K562 (cell line): Measurements from ENCODE around the gene TCF12. TPM values are rescaled to one million over a fixed set of nuclear protein-coding genes. Genes with fewer than 3 reads are reported as not detected.

Experiments
- ATAC-seq: fragments of 200-7000 bp; cut with Tn5 transposase; 3 replicates; pipeline ENCODE4 v1.9.1; 2020; ENCODE audit warnings: moderate library complexity
- BruUV-seq: library from RNA; stranded (reverse); fragments of 400-500 nt; replicated peaks from 2 replicates; lab custom pipeline; 2021; lab: Mats Ljungman, UMichigan
- CTCF ChIA-PET: fragments of 300-600 bp; formaldehyde crosslinking; extraction: SDS; loops from one replicate; lab custom pipeline; 2021; ENCODE audit warnings: low intra/inter-chr PET ratio; lab: Yijun Ruan, JAX
- POLR2A ChIA-PET: fragments of 300-600, 350-650 bp; sonication (Branson Sonifier 250); formaldehyde crosslinking; extraction: SDS; loops from one replicate; lab custom pipeline; 2021; ENCODE audit warnings: antibody characterized with exemption, inconsistent platforms; lab: Yijun Ruan, JAX
- DNase-seq, 4 experiments: peaks; one replicate each; pipeline versions ENCODE4 v3.0.0 to v3.0.0-alpha.2; 2011 to 2018; ENCODE audit warnings: low spot score in 3 of 4, mixed read lengths in 3 of 4; ENCODE audit errors: extremely low read depth in 1 of 4
- FAIRE-seq: peaks from 2 replicates; lab custom pipeline; 2011; peaks lifted over from hg19 to GRCh38; lab: Jason Lieb, UNC
- H2AFZ ChIP-seq: 2 replicates; pipeline ENCODE4 v1.6.0; 2011; ENCODE audit warnings: low read depth, low read length, control low read depth, inconsistent platforms
- H3K27ac ChIP-seq: fragments of 200-600 bp; 3 replicates; pipeline ENCODE4 v1.8.0; 2011; ENCODE audit warnings: low read depth, mild to moderate bottlenecking, control low read depth, inconsistent platforms, low read length, moderate library complexity, mixed read lengths; ENCODE audit errors: extremely low read depth
- H3K27me3 ChIP-seq, 2 experiments: fragments of 300-600 bp in 1 of 2; 2 replicates in 1 of 2; 3 replicates in 1 of 2; pipeline versions ENCODE4 v1.6.0 to v1.8.0; 2011; ENCODE audit warnings: inconsistent platforms in 2 of 2, low read length in 2 of 2, mild to moderate bottlenecking in 1 of 2, mixed read lengths in 1 of 2, moderate library complexity in 1 of 2; ENCODE audit not compliant: control insufficient read depth in 2 of 2, insufficient read depth in 2 of 2
- H3K36me3 ChIP-seq: fragments of 300-600 bp; 3 replicates; pipeline ENCODE4 v1.8.0; 2011; ENCODE audit warnings: mild to moderate bottlenecking, low read length, inconsistent platforms; ENCODE audit not compliant: control insufficient read depth, insufficient read depth
- H3K4me1 ChIP-seq, 2 experiments: fragments of 200-600 bp in 1 of 2; replicated peaks in 1 of 2; 2 replicates in 1 of 2; 3 replicates in 1 of 2; pipeline versions ENCODE4 v1.5.1 to v1.8.0; 2011; ENCODE audit warnings: inconsistent platforms in 2 of 2, low read length in 2 of 2, mild to moderate bottlenecking in 1 of 2, mixed read lengths in 1 of 2, moderate library complexity in 1 of 2; ENCODE audit not compliant: control insufficient read depth in 2 of 2, insufficient read depth in 2 of 2
- H3K4me2 ChIP-seq: 2 replicates; pipeline ENCODE4 v1.6.1; 2011; ENCODE audit warnings: low read length, control low read depth, inconsistent platforms, mixed read lengths; ENCODE audit not compliant: insufficient read depth
- H3K4me3 ChIP-seq: fragments of 200-600 bp; sonication (generic), shearing (Covaris generic); 2 replicates; pipeline ENCODE4 v1.5.1; 2016; ENCODE audit warnings: control low read depth, inconsistent platforms
- H3K79me2 ChIP-seq: fragments of 200-600 bp; 3 replicates; pipeline ENCODE4 v1.8.0; 2011; ENCODE audit warnings: low read length, inconsistent platforms; ENCODE audit not compliant: control insufficient read depth, insufficient read depth
- H3K9ac ChIP-seq, 2 experiments: 2 replicates each; pipeline versions ENCODE4 v1.6.0 to v1.6.1; 2011; ENCODE audit warnings: low read depth in 2 of 2, low read length in 2 of 2, control low read depth in 1 of 2, inconsistent platforms in 1 of 2, mild to moderate bottlenecking in 1 of 2, mixed read lengths in 1 of 2; ENCODE audit not compliant: insufficient read depth in 1 of 2
- H3K9me1 ChIP-seq: one replicate; pipeline ENCODE4 v1.6.0; 2011; ENCODE audit warnings: inconsistent platforms, mild to moderate bottlenecking, low read length, moderate library complexity; ENCODE audit not compliant: control insufficient read depth, insufficient read depth
- H3K9me3 ChIP-seq: replicated peaks from 2 replicates; pipeline ENCODE4 v1.5.1; 2011; ENCODE audit warnings: low read depth, low read length, inconsistent platforms; ENCODE audit not compliant: control insufficient read depth, insufficient read depth
- H4K20me1 ChIP-seq: replicated peaks from 2 replicates; pipeline ENCODE4 v1.6.1; 2011; ENCODE audit warnings: low read length, inconsistent platforms, mixed read lengths; ENCODE audit not compliant: control insufficient read depth, insufficient read depth
- CC2D1A ChIP-seq: fragments of 450-650 bp; IDR thresholded peaks from 2 replicates; pipeline ENCODE4 v1.6.1; 2017; ENCODE audit warnings: mild to moderate bottlenecking
- FOXJ2 ChIP-seq: fragments of 200-800 bp; sonication (Bioruptor generic); IDR thresholded peaks from 2 replicates; pipeline ENCODE4 v1.6.1; 2016; ENCODE audit warnings: missing genetic modification characterization, missing compliant biosample characterization
- GABPB1 ChIP-seq: sonication (generic); formaldehyde crosslinking; IDR thresholded peaks from 2 replicates; pipeline ENCODE4 v1.8.0; 2022; ENCODE audit warnings: mild to moderate bottlenecking, missing genetic modification reagents
- JUN ChIP-seq, 2 experiments: sonication (generic) in 1 of 2; formaldehyde crosslinking in 1 of 2; IDR thresholded peaks; 2 replicates each; pipeline versions ENCODE4 v1.6.1 to v1.8.0; 2012 to 2022; ENCODE audit warnings: borderline replicate concordance in 2 of 2, mild to moderate bottlenecking in 2 of 2, improper control_type of control experiment in 1 of 2, low read depth in 1 of 2, low read length in 1 of 2, missing genetic modification reagents in 1 of 2
- ZBED1 ChIP-seq: IDR thresholded peaks from 2 replicates; pipeline ENCODE4 v1.6.1; 2014
- ZNF318 ChIP-seq, 2 experiments: fragments of 450-650 bp; IDR thresholded peaks; 2 replicates each; pipeline ENCODE4 v1.6.1; 2016; ENCODE audit warnings: mild to moderate bottlenecking in 2 of 2, borderline replicate concordance in 1 of 2, low read depth in 1 of 2, moderate library complexity in 1 of 2
- ZNF354B ChIP-seq: fragments of 250-450 bp; sonication (Bioruptor Pico); IDR thresholded peaks from 2 replicates; pipeline ENCODE4 v1.4.0; 2020
- ZNF41 ChIP-seq: fragments of 250-450 bp; sonication (Bioruptor Pico); conservative IDR thresholded peaks from 2 replicates; pipeline ENCODE4 v1.4.0; 2020; ENCODE audit warnings: mild to moderate bottlenecking
- ZNF507 ChIP-seq: conservative IDR thresholded peaks from 2 replicates; pipeline ENCODE4 v1.6.1; 2017; ENCODE audit warnings: missing genetic modification characterization, missing compliant biosample characterization
- WGBS: fragments of 100-300 bp; shearing (Covaris generic); methylation state at CpG from one replicate; pipeline ENCODE4 v1.1.6; 2016; ENCODE audit warnings: low coverage, mixed read lengths; ENCODE audit not compliant: insufficient coverage; ENCODE audit errors: missing lambda C conversion rate; 5-methylcytosine and 5-hydroxymethylcytosine counted together
- in situ Hi-C: fragments of 300-500 bp; cut with MboI; formaldehyde crosslinking; loops from 4 replicates; pipeline ENCODE4 v1.15.0; 2018; ENCODE audit warnings: inconsistent platforms, mixed read lengths
- intact Hi-C: fragments of 100-400 bp; cut with micrococcal nuclease; formaldehyde crosslinking; loops from 2 replicates; pipeline ENCODE4 v1.14.2; 2022
- polyA plus RNA-seq, 8 experiments: library from polyadenylated mRNA; depleted of rRNA in 4 of 8; stranded (reverse) in 5 of 8; unstranded in 3 of 8; fragments of >200 nt; fragmentation: Nextera tagmentation in 2 of 8; fragmentation: Illumina TruSeq in 1 of 8; extraction: Ambion mirVana in 2 of 8; extraction: Trizol in 1 of 8; gene quantifications; 2 replicates each; pipeline versions ENCODE4 v1.2.1 to v1.2.3, GENCODE V29; 2011 to 2014; ENCODE audit warnings: inconsistent platforms in 1 of 8, missing spikeins in 1 of 8
- total RNA-seq, 7 experiments: library from RNA; depleted of rRNA in 6 of 7; stranded (reverse); fragments of >200 nt in 6 of 7; fragmentation: Illumina TruSeq in 2 of 7; extraction: Trizol in 2 of 7; gene quantifications; 2 replicates each; pipeline versions ENCODE4 v1.2.1 to v1.2.3, GENCODE V29; 2011 to 2021; ENCODE audit warnings: low replicate concordance in 1 of 7

Gene TCF12
- total and polyA plus RNA-seq, 9 of the 15 experiments (the other 6 are each of a cell fraction or from before 2014, with no cell fraction given) = 10.5 to 132 (median 52.9) TPM

- ATAC-seq (no peak), FAIRE-seq (no peak), DNase-seq (no peak)
- Histone ChIP-seq H3K4me2 (no peak overlapping the region), H3K4me1 (peaks cover 0 to 2% of the 10 kb centered on the region in 2 experiments; a peak in 3 of 5 replicates), H3K9me1 (no peaks in the 10 kb centered on the region), H3K9me3 (no peaks in the 10 kb centered on the region), H3K27me3 (no peaks in the 10 kb centered on the region), H2AFZ (no peak overlapping the region), H3K9ac (no peak overlapping the region), H3K36me3 (no peaks in the 10 kb centered on the region), H4K20me1 (no peaks in the 10 kb centered on the region; the same call in 1 of the 2 replicates), H3K27ac (no peak overlapping the region), H3K79me2 (peaks cover 68% of the 10 kb centered on the region), H3K4me3 (no peak overlapping the region)
- 95% methylated on average over 4 of the region's 5 CpGs for WGBS
- in situ Hi-C loops = no loop called here
- POLR2A ChIA-PET = no interaction called here
- no TSS peak for BruUV-seq
- intact Hi-C loops = no loop called here
- CTCF ChIA-PET = no interaction called here
- no peak for TF ChIP-seq ZBED1
- no peak for TF ChIP-seq GABPB1 (CRISPR knock-in tag)
- peak; percentile 90 for TF ChIP-seq ZNF507
- TF ChIP-seq JUN (IDR thresholded peaks at IDR 0.05; ENCODE audit: borderline replicate concordance, low read depth, low read length) = no peak
- TF ChIP-seq JUN (CRISPR knock-in tag; IDR thresholded peaks at IDR 0.05; ENCODE audit: borderline replicate concordance) = no peak
- TF ChIP-seq CC2D1A = no peak
These were observed 120.1 kb downstream of the TCF12 start for GRCh38 chr15:57038496-57038895.

GRCh38 chr15:57041416-57041815, 123.0 kb downstream of the TCF12 start:
- no TSS peak for BruUV-seq
- ChIA-PET POLR2A (interaction anchor here (1.8 kb wide), 1 partner anchor 10 kb away, joined by 9 read pairs; no protein-coding TSS in a partner anchor), CTCF (no interaction called here)
- peaks cover 3% of the 10 kb centered on the region; the same call in 1 of the 2 replicates for H4K20me1 ChIP-seq
- H3K9me3 ChIP-seq = no peaks in the 10 kb centered on the region
- H3K4me2 ChIP-seq = no peak overlapping the region
- no peak for FAIRE-seq
- no peaks in the 10 kb centered on the region; a peak in 2 of 5 replicates for H3K4me1 ChIP-seq
- H2AFZ ChIP-seq = no peak overlapping the region
- no peaks in the 10 kb centered on the region for H3K9me1 ChIP-seq
- DNase-seq = no peak
- H3K27me3 ChIP-seq = no peaks in the 10 kb centered on the region
- H3K36me3 ChIP-seq = 0 out of 3 replicates have a peak, but pooled peaks cover 3% of the 10 kb centered on the region
- no peak overlapping the region for H3K4me3 ChIP-seq
- H3K79me2 ChIP-seq = peaks cover 65% of the 10 kb centered on the region
- in situ Hi-C loops = no loop called here
- H3K9ac ChIP-seq = no peak overlapping the region
- intact Hi-C loops = no loop called here
- no peak overlapping the region for H3K27ac ChIP-seq
- no peak for ATAC-seq
- no peak for TF ChIP-seq ZNF354B (CRISPR knock-in tag)
- TF ChIP-seq FOXJ2 (tag) = no peak
- TF ChIP-seq ZNF318 (IDR thresholded peaks at IDR 0.05; ENCODE audit: borderline replicate concordance in 1 of 2, low read depth in 1 of 2) = no peak
- TF ChIP-seq ZNF41 (CRISPR knock-in tag) = no peak
